ENCODE results near the gene RALY.

DNA sequence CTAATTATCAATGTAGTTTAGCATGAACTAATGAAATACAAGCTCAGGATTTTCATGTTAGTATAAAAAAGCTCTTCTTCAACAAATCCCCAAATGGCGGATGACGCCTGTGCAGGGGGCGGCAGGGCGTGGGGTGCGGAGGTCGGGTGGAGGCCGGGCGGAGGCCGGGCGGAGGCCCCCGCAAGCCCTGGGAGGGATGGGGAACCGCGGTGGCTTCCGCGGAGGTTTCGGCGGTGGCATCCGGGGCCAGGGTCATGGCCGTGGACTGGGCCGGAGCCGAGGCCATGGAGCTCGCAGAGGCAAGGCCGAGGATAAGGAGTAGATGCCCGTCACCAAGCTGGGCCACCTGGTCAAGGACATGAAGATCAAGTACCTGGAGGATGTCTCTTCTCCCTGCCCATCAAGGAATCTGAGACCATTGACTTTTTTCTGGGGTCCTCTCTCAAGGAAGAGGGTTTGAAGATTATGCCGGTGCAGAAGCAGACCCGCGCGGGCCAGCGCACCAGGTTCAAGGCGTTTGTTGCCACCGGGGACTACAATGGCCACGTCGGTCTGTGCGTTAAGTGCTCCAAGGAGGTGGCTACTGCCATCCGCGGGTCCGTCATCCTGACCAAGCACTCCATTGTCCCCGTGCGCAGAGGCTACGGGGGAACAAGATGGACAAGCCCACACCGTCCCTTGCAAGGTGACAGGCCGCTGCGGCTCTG, 128.7 kb downstream of the RALY start:
- TF ChIP-seq TCF4 (CRISPR knock-in tag; IDR thresholded peaks at IDR 0.05; ENCODE audit: borderline replicate concordance) (no peak), ZNF565 (CRISPR knock-in tag; conservative IDR thresholded peaks at IDR 0.05; ENCODE audit: low read depth) (no peak), ZFP30 (CRISPR knock-in tag; IDR thresholded peaks at IDR 0.05) (no peak), TOX (CRISPR knock-in tag; IDR thresholded peaks at IDR 0.05; ENCODE audit: borderline replicate concordance) (no peak), PPARA (CRISPR knock-in tag; IDR thresholded peaks at IDR 0.05; ENCODE audit: borderline replicate concordance) (no peak), ZFP3 (CRISPR knock-in tag; IDR thresholded peaks at IDR 0.05) (no peak)
- TF ChIP-seq, protein P1, sequence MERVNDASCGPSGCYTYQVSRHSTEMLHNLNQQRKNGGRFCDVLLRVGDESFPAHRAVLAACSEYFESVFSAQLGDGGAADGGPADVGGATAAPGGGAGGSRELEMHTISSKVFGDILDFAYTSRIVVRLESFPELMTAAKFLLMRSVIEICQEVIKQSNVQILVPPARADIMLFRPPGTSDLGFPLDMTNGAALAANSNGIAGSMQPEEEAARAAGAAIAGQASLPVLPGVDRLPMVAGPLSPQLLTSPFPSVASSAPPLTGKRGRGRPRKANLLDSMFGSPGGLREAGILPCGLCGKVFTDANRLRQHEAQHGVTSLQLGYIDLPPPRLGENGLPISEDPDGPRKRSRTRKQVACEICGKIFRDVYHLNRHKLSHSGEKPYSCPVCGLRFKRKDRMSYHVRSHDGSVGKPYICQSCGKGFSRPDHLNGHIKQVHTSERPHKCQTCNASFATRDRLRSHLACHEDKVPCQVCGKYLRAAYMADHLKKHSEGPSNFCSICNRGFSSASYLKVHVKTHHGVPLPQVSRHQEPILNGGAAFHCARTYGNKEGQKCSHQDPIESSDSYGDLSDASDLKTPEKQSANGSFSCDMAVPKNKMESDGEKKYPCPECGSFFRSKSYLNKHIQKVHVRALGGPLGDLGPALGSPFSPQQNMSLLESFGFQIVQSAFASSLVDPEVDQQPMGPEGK (CRISPR knock-in tag; IDR thresholded peaks at IDR 0.05; ENCODE audit: borderline replicate concordance) = no peak
- TF ChIP-seq, protein P2, sequence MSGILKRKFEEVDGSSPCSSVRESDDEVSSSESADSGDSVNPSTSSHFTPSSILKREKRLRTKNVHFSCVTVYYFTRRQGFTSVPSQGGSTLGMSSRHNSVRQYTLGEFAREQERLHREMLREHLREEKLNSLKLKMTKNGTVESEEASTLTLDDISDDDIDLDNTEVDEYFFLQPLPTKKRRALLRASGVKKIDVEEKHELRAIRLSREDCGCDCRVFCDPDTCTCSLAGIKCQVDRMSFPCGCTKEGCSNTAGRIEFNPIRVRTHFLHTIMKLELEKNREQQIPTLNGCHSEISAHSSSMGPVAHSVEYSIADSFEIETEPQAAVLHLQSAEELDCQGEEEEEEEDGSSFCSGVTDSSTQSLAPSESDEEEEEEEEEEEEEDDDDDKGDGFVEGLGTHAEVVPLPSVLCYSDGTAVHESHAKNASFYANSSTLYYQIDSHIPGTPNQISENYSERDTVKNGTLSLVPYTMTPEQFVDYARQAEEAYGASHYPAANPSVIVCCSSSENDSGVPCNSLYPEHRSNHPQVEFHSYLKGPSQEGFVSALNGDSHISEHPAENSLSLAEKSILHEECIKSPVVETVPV (CRISPR knock-in tag; IDR thresholded peaks at IDR 0.05) = no peak
- TF ChIP-seq, protein P3, sequence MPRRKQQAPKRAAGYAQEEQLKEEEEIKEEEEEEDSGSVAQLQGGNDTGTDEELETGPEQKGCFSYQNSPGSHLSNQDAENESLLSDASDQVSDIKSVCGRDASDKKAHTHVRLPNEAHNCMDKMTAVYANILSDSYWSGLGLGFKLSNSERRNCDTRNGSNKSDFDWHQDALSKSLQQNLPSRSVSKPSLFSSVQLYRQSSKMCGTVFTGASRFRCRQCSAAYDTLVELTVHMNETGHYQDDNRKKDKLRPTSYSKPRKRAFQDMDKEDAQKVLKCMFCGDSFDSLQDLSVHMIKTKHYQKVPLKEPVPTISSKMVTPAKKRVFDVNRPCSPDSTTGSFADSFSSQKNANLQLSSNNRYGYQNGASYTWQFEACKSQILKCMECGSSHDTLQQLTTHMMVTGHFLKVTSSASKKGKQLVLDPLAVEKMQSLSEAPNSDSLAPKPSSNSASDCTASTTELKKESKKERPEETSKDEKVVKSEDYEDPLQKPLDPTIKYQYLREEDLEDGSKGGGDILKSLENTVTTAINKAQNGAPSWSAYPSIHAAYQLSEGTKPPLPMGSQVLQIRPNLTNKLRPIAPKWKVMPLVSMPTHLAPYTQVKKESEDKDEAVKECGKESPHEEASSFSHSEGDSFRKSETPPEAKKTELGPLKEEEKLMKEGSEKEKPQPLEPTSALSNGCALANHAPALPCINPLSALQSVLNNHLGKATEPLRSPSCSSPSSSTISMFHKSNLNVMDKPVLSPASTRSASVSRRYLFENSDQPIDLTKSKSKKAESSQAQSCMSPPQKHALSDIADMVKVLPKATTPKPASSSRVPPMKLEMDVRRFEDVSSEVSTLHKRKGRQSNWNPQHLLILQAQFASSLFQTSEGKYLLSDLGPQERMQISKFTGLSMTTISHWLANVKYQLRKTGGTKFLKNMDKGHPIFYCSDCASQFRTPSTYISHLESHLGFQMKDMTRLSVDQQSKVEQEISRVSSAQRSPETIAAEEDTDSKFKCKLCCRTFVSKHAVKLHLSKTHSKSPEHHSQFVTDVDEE (CRISPR knock-in tag; IDR thresholded peaks at IDR 0.05) = no peak
